ENCODE results near the gene PDE10A.
A peak's percentile ranks its signal among the peaks of the same experiment; 100 is the strongest.

The PDE10A gene

GRCh38 chr6:165692106-165692653 is 29.1 kb upstream of the PDE10A start:
- TF ChIP-seq CTCF (IDR thresholded peaks at IDR 0.05; ENCODE audit: control insufficient read depth, extremely low read depth, insufficient read depth): no peak
- no peak for DNase-seq (ENCODE audit: low read depth)
- H3K4me3 ChIP-seq (ENCODE audit: low read depth, low read length): no peak overlapping the region

- no peak for DNase-seq (ENCODE audit: low read depth)
- no peak overlapping the region for H3K4me3 ChIP-seq (ENCODE audit: low read depth, low read length)
- TF ChIP-seq CTCF (IDR thresholded peaks at IDR 0.05; ENCODE audit: control insufficient read depth, extremely low read depth, insufficient read depth): no peak
Observed at GRCh38 chr6:165689699-165690098, 26.7 kb upstream of the PDE10A start.

- H3K4me3 ChIP-seq (ENCODE audit: low read depth, low read length): no peak overlapping the region
- DNase-seq (ENCODE audit: low read depth): no peak
- no peak for TF ChIP-seq CTCF (IDR thresholded peaks at IDR 0.05; ENCODE audit: control insufficient read depth, extremely low read depth, insufficient read depth)
Observed at GRCh38 chr6:165686596-165687365, 23.7 kb upstream of the PDE10A start.

GRCh38 chr6:165685302-165685701 is 22.3 kb upstream of the PDE10A start:
- no peak overlapping the region for H3K4me3 ChIP-seq (ENCODE audit: low read depth, low read length)
- TF ChIP-seq CTCF (IDR thresholded peaks at IDR 0.05; ENCODE audit: control insufficient read depth, extremely low read depth, insufficient read depth): no peak
- no peak for DNase-seq (ENCODE audit: low read depth)

- TF ChIP-seq CTCF (IDR thresholded peaks at IDR 0.05; ENCODE audit: control insufficient read depth, extremely low read depth, insufficient read depth): no peak
- H3K4me3 ChIP-seq (ENCODE audit: low read depth, low read length): no peak overlapping the region
- peak; percentile 50 for DNase-seq (ENCODE audit: low read depth)
Observed at GRCh38 chr6:165684333-165684732, 21.3 kb upstream of the PDE10A start.

- TF ChIP-seq CTCF (IDR thresholded peaks at IDR 0.05; ENCODE audit: control insufficient read depth, extremely low read depth, insufficient read depth): no peak
- no peak overlapping the region for H3K4me3 ChIP-seq (ENCODE audit: low read depth, low read length)
- DNase-seq (ENCODE audit: low read depth): peak; percentile 61
Observed at GRCh38 chr6:165680975-165681374, 17.9 kb upstream of the PDE10A start.

- no peak for DNase-seq (ENCODE audit: low read depth)
- no peak overlapping the region for H3K4me3 ChIP-seq (ENCODE audit: low read depth, low read length)
- no peak for TF ChIP-seq CTCF (IDR thresholded peaks at IDR 0.05; ENCODE audit: control insufficient read depth, extremely low read depth, insufficient read depth)
Observed at GRCh38 chr6:165679326-165679725, 16.3 kb upstream of the PDE10A start.

Data from LNCaP clone FGC (cell line).